Nucleus accumbens (tissue), 56 donors: ENCODE measurements around the gene TFAP2B.

ENCODE experiments used
- DNase-seq, 56 donors: peaks; one replicate each; lab custom pipeline; 2025; lab: John Stamatoyannopoulos, UW

Gene TFAP2B

DNA sequence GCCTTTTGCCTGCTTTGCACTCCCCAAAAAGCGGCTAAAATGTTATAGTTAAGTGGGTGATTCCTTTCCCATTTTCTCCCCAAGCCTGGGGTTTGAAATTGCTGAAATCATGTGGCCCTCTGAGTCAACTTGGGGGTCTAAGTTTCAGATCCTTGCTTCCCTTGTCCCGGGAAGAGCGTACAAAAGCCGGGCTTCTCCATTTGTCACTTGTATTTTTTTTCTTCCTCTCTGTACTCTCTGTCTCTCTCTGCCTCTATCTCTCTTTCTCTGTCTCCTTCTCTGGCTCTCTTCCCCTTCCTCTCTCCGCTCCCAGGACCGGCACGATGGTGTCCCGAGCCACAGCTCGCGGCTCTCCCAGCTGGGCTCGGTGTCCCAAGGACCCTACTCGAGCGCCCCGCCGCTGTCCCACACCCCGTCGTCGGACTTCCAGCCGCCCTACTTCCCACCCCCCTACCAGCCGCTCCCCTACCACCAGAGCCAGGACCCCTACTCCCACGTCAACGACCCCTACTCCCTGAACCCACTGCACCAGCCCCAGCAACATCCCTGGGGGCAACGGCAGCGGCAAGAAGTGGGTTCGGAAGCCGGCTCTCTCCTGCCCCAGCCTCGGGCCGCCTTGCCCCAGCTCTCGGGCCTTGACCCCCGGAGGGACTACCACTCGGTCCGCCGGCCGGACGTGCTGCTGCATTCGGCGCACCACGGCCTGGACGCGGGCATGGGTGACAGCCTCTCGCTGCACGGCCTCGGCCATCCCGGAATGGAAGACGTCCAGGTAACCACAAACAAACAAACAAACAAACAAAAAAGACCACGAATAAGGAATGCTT, 4.6 kb downstream of the TFAP2B start:
- no peak for DNase-seq

DNA sequence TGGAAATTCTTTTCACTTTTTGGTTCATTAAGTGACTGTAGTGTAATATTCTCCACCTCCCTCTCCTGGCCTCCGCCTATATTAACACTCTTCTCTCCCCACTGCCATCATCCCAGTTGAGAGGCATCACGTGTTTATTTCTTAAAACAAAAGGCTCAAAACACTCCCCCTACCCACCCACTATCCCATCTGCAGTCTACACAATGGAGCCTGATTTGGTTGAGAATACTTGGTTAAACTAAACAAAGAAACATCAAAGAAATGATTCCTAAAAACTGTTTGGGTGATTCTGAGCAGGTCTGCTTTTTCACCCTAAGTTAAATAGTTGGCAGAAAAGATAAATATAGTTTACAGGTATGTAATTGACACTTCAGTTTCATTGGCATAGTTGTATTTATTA, 5.9 kb downstream of the TFAP2B start:
- no peak for DNase-seq

DNA sequence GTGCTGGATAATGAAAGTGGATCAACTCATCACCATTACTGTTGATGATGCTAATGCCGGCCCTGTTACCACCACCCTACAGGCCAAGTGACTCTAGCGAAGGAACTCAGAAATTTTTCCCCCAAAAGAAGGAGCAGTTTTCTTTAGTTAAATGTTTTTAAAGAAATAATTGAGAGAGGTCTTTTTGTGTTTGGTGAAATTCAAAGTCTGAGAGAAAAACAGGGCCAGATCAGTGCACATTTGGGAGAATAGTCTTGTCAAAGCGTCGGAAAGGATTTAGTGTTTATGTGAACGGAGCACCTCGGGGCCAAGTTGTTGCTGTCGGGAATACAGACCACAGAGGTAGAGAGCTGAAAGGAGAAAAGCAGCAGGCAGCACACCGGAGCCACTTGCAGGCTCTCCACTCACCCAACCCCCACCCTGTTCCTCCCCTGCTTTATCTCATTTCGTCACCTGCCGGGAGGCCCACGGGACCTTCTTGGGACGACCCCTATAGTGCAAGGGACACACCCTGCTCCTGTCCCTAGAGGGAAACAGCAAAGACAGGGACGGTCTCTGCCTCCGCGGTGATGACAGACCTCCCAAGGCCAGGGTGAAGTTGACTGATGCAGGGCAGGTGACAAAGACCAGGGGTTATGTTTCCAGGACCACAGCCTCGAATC, 6.8 kb downstream of the TFAP2B start:
- no peak for DNase-seq

DNA sequence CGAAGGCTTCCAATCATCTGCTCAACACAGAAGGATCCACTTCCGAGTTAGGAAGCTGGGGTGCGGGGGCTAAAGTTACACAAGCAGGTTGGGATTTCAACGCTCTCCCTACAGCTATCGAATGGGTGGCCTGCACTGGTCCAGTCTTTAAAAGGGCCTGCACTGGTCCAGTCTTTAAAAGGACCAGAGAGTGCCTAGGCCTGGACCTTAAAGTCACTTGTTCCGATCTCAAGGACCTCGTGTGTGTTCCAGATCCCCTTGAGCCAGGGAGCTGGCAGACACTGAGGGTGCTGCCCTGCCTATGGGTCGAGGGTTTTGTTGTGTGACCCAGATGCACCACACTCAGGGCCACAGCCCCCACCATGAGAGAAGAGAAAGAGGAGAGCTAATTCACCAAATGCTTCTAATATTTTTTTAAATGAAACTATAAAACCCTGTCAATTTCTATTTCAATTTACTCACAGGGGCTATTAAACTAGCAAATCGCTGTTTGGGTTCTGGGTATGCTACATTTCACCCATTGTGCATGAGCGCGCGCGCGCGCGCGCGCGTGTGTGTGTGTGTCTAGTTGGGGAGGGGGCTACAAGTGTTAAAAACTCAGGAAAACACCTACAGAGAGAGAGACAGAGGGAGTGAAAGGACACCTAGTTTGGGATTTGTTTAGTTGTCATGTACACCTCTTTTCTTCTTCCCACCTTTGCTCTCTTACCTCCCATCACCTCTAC, 7.5 kb downstream of the TFAP2B start:
- no peak for DNase-seq

DNA sequence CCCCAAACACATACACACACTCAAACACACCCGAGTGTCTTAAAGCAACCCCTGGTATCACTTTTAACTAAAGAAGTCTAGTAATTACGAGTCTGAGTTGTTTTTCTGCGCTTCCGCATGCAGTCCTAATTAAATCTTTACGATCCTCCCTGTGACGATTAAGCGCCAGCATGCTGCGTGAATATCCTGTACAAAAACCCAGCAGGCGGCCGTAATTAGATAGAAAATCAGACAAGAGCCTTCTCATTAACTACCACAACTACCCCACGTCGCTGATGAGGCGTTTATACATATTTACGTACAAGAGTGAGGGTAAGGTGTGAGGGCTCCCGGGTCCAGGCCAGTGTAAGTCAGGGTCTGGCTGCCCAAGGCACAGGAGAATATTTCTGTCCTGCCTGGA, 8.1 kb downstream of the TFAP2B start:
- no peak for DNase-seq

DNA sequence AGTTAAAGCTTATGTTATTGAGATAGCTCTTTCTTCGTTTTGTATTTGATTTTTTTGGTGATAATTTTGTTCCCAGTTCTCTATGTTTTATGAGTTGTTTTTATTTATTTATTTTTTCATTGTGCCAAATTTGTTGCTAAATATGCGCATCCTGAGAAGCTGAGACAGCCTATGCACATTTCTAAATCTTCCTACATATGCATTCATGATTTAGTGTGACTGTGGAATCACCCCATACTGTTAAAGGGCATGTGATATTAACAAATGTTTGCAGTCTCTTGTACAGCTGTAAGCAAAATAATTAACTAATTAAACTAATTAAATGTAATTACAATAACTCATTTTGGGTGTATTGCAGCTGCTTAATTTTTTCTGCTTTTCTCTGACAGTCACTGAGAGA, 10.4 kb downstream of the TFAP2B start:
- DNase-seq = no peak

DNA sequence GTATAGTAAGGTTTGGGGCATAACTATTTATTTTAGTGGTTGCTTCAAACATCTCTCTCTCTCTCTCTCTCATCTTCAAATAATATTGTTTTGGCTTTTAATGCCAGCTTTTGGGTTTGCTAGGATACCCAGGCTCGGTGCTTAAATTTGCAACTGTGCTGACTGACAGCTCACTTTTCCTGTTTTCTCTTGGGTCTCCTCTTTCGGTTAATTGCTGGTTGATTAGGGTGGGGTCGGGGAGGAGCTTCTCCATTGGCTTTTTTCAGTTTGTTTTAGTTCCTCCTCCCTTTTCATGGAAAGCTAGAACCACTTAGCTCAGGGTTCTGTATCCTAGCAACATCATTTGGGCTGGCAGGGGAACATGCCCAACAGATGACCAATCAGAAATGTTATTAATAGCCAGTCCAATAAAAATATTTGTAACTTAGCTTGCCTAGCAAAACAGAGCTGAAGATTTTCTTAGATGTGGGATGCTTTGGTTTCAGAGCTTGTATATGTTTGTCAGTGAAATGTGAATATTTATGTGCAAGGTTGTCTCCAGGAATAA, 11.3 kb downstream of the TFAP2B start:
- no peak for DNase-seq

DNA sequence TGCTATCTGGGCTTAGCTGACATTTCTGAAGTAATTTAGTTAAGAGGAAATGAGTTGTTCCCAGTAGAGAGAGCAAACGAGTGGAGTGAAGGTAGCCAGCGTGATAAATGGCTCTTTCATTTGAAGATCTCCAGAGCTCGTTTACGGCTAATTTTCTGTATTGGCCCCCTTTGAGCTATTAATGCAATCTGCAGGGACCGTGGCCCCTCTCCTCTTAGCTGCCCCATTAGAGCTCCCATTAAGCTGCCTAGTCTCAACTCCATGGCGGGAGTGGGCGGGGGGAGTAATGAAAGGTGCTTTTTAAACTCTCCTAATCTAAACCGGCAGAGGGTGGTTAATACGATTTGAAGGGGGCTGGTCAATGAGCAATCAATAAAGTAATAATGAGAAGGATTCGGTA, 12.5 kb downstream of the TFAP2B start:
- DNase-seq = no peak

DNA sequence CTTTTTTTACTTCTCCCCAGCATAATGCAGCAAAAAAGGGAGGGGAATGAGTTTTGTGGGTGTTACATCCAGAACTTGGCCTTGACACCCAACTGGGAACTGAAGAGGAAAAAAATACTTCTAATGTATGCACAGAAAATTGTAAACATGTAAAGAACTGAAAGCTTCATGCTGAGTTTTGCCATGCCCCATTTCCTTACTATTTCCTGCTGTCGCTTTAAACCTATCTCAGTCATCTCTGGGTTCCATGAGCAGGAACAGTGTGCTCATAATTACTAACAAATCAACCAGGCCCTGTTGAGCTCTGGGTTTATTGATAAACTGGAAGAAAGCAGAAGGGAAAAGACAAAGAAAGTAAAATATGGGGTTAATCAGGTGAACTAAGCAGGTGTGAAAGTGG, 14.2 kb downstream of the TFAP2B start:
- DNase-seq = no peak

DNA sequence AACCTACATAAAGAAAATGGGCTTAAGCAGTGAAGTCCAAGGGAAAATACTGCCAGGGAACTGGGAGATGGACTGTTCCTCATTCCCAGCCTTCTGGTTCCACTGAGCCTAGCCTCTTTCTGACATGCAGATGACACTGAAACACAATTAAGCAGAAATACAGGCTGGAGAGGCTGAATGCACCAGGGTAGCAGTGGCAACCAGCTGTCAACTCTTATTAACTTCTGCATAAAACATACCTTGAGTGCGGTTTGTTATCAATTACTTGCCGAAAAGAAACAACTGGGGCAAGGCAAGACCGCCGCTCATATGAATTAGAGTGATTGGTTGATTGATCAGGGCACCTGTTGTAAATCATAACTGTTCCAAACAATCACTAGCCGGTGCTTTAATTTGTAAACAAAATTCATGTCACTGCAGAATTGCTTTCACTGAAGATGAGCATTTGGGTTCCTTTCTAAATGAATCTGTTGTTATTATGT, 16.3 kb downstream of the TFAP2B start:
- DNase-seq = no peak

DNA sequence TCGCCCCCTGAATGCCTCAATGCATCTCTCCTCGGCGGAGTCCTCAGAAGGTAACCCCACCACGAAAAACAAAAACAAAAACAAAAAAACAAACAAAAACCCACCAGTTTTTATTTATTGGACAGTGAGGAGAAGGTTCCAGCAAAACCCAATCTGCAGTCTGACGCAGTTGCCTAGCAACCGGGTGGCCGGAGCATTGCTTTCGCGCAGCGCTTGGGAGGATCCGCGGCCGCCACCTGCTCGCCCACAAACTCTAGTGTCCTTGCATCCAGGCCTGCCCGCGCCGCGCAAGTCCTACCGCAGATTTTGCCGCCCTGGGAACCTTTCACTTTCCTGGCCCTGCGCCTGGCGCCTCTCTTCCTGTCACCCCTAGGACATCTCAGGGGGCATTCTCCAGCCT, 17.6 kb downstream of the TFAP2B start:
- DNase-seq = no peak

DNA sequence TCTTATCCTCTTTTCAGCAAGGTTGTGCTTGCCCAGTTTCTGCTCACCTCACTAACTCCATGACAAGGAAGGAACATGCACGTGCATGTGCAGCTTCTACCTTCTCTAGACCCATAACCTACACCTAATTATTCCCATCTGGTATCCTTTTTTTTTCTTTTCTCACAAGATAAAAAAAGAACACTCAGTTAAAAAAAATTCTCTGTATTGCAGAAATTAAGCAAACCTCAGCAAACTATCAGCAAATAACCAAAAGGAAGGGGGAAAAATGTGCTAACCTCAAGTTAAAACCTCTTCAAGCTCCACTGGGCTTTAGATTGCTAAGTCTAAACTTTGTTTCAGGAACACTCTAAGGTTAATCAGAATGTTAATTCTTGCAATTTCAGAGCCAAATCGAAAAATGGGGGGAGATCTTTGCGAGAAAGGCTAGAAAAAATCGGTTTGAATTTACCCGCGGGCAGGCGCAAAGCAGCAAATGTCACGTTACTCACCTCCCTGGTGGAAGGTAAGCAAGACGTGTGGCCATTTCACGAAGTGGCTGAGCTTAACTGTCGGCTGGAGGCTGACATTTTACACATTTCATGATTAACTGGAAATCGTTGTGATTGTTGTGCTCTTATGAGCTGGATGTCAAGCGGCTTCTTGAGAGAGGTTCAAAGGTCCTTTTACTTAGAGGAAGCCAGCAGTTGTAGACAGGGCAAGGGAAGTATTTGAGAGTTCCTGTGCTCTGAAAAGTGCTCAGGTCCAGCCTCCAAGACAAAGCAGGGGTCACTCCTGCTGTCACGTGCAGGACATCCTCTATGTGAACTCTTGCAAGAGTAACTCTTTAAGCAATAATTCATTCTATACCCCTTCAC, 19.1 kb downstream of the TFAP2B start:
- no peak for DNase-seq

DNA sequence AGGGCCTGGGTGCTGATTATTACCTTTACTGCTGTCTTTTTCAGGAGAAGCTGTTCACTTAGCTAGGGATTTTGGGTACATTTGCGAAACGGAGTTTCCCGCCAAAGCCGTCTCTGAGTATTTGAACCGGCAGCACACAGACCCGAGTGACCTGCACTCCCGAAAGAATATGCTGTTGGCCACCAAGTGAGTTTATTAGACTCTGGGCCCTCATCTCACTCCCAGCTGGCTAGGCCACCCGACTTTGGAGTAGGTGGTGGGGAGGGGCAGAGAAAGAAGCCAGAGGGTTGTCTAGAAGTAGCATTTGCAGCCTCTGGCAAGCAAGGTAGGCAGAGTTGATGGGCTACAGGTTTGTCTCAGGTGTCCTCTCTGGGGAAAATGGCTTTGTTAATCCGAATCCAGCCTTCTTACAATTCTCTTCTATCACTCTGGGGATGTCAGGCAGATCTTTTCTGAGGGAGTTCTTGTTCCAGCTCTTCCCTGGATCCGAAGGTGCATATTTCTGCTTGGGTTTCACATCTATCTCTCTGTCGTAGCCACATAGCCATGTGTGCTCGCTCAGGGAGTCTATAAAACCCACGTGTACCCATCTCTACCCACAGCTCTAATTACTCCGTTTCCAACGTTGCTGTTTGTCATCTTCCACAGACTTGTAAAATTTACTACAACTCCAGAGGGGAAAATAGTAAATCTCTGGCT, 21.6 kb downstream of the TFAP2B start:
- no peak for DNase-seq

DNA sequence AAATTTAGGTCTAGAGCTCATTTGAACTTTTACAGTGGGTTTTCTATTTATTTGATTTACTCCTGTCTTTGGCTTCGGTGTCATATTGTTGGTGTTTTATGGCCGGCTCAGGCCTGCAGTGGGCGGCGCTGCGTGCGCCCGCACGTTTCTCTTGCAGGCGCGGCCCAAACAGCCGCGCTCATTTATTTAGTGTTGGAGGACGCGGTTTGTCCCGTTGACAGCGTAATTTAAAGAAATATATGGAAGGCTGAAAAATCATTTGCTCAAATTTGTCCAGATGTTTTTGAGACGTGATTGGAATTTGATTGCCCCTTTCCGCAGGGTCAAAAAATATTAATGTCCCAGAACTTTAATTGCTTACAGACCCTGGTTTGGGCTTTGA, 22.1 kb downstream of the TFAP2B start:
- no peak for DNase-seq

DNA sequence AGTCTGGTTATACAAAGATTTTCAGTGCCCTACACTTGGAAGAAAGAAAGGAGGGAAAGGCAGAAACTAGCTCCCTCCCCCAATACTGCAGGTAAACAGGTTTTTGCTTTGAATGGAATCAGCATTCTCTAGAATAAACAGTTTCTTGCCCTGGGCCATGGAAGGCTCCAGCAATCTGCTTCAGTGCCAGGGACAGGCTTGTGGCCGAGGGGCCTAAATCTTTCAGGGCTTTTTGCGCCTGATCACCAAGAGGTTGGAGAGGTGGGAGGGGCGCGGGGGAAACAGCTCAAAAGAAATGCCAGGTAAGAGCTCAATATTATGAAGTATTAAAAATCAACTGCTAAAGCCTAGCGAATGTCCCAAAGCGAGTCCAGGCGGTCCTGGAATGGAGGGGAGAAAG, 23.8 kb downstream of the TFAP2B start:
- DNase-seq = no peak

DNA sequence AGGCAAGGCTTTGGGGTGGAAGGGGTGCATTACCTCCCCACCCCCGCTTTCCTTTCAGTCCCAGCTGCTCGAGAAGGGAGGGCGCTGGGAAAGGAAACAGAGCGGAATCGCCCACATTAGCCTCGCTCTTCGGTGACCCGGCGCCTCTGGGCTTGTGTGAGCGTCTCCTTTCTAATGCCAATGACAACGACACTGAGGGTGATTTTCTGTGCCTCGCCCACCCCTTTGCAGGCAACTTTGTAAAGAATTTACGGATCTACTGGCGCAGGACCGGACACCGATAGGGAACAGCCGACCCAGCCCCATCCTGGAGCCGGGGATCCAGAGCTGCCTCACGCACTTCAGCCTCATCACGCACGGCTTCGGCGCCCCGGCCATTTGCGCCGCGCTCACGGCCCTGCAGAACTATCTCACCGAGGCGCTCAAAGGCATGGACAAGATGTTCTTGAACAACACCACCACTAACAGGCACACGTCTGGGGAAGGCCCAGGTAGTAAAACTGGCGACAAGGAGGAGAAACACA, 24.3 kb downstream of the TFAP2B start:
- DNase-seq = no peak

DNA sequence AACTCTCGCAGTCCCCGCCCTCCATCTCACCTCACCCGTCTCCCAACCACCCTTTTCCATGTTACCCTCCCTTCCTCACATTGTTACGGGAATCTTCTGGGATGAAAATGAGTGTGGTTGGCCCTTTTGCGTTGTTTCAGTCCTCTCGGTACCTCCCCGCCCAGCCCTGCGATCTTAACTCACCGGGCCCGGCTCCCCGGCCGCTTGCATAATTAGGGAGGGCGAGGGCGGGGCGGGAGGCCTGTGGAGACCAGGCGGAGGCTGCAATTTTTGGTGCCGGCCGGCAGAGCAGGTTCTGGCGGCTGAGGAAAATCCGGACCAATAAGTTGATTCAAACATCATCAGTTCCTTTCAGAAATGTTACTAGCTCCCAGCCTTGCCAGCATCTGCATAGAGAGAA, 25.2 kb downstream of the TFAP2B start:
- no peak for DNase-seq

DNA sequence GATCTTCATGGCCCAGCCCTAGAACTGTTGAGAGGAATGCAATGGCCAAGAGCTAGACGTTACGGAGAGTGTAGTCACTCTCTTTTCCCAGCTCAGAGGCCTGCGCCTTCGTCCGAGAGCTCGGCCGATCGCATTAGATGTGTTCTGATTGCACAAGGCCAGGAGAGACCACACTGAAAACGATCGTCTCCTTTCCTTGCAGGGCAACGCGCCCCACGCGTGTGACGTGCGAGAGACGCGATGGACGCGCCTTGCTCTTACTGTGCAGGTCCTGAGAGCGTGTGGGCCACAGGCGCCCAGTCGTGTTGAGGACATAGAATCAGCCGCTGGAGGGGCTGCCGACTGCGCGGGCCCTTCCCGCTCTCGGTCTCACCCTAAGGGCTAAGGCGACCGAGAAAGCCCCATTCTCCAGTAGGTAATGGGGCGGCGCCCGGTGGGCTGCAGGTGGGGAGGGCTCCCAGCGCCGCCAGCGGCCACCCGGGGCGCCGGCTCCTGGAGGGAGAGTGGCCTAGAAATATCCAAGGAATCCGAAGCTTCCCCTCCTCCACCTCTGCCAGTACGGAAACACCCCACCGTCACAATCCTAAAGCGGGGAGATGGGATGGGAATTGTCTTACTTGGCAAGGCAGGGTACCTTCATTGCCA, 26.9 kb downstream of the TFAP2B start:
- no peak for DNase-seq
